WTC11 (cell line): ENCODE data around the gene NECTIN4. TPM values are rescaled to one million over a fixed set of nuclear protein-coding genes. Genes with fewer than 3 reads are reported as not detected.

ENCODE experiments used
- ATAC-seq: fragments of 200-7000 bp; cut with Tn5 transposase; 2 replicates; pipeline ENCODE4 v1.10.0; 2021; ENCODE audit warnings: mild to moderate bottlenecking, moderate library complexity
- CTCF ChIA-PET: fragments of 300-600 bp; sonication (Branson Sonifier 250); formaldehyde crosslinking; loops from one replicate; lab custom pipeline; 2021; ENCODE audit warnings: antibody characterized with exemption; lab: Charles Lee
- POLR2A ChIA-PET: fragments of 350-600 bp; sonication (Branson Sonifier 250); formaldehyde crosslinking; loops from one replicate; lab custom pipeline; 2021; ENCODE audit warnings: antibody characterized with exemption; lab: Charles Lee
- DNase-seq: peaks from one replicate; pipeline ENCODE4 v3.0.0; 2021; ENCODE audit warnings: low spot score
- H3K27ac Mint-ChIP-seq: 2 replicates; pipeline ENCODE4 v1.8.0; 2021; ENCODE audit warnings: mixed read lengths
- H3K27me3 Mint-ChIP-seq: 2 replicates; pipeline ENCODE4 v1.8.0; 2021; ENCODE audit warnings: low read depth, mild to moderate bottlenecking, moderate library complexity, mixed read lengths
- H3K36me3 Mint-ChIP-seq: 2 replicates; pipeline ENCODE4 v1.8.0; 2021; ENCODE audit warnings: mixed read lengths
- H3K4me1 Mint-ChIP-seq: 2 replicates; pipeline ENCODE4 v1.8.0; 2022; ENCODE audit warnings: mixed read lengths
- H3K4me3 Mint-ChIP-seq: 2 replicates; pipeline ENCODE4 v1.8.0; 2021; ENCODE audit warnings: mild to moderate bottlenecking, moderate library complexity, mixed read lengths
- H3K9me3 Mint-ChIP-seq: 2 replicates; pipeline ENCODE4 v1.8.0; 2021; ENCODE audit warnings: mixed read lengths
- ATF3 ChIP-seq: sonication (generic); formaldehyde crosslinking; conservative IDR thresholded peaks from 2 replicates; pipeline ENCODE4 v1.8.1; 2022; ENCODE audit warnings: mild to moderate bottlenecking, missing genetic modification reagents
- EMX1 ChIP-seq: fragments of 250-450 bp; sonication (Bioruptor Pico); IDR thresholded peaks from 2 replicates; pipeline ENCODE4 v1.8.0; 2021; ENCODE audit warnings: mild to moderate bottlenecking
- GTF2I ChIP-seq: fragments of 250-450 bp; sonication (Bioruptor Pico); conservative IDR thresholded peaks from 2 replicates; pipeline ENCODE4 v1.4.0; 2021; ENCODE audit warnings: mild to moderate bottlenecking
- KAT7 ChIP-seq: sonication (generic); formaldehyde crosslinking; IDR thresholded peaks from 2 replicates; pipeline ENCODE4 v1.8.1; 2023; ENCODE audit warnings: missing genetic modification reagents, mild to moderate bottlenecking, borderline replicate concordance
- MAX ChIP-seq: sonication (generic); formaldehyde crosslinking; IDR thresholded peaks from 2 replicates; pipeline ENCODE4 v1.8.0; 2022; ENCODE audit warnings: mild to moderate bottlenecking, missing genetic modification reagents
- NFATC4 ChIP-seq: fragments of 250-450 bp; sonication (Bioruptor Pico); IDR thresholded peaks from 2 replicates; pipeline ENCODE4 v1.9.0; 2021; ENCODE audit warnings: mild to moderate bottlenecking
- RORB ChIP-seq: fragments of 250-450 bp; sonication (Bioruptor Pico); IDR thresholded peaks from 2 replicates; pipeline ENCODE4 v1.9.0; 2021; ENCODE audit warnings: mild to moderate bottlenecking
- SMAD3 ChIP-seq: sonication (generic); formaldehyde crosslinking; IDR thresholded peaks from 2 replicates; pipeline ENCODE4 v1.8.0; 2022; ENCODE audit warnings: missing genetic modification reagents, mild to moderate bottlenecking, borderline replicate concordance
- TEAD4 ChIP-seq: sonication (generic); formaldehyde crosslinking; IDR thresholded peaks from 2 replicates; pipeline ENCODE4 v1.8.0; 2022; ENCODE audit warnings: mild to moderate bottlenecking, missing genetic modification reagents
- USF2 ChIP-seq: sonication (generic); formaldehyde crosslinking; IDR thresholded peaks from 2 replicates; pipeline ENCODE4 v1.8.1; 2023; ENCODE audit warnings: mild to moderate bottlenecking, missing genetic modification reagents, moderate library complexity
- ZBTB21 ChIP-seq: sonication (generic); formaldehyde crosslinking; IDR thresholded peaks from 2 replicates; pipeline ENCODE4 v1.8.1; 2023; ENCODE audit warnings: mild to moderate bottlenecking, missing genetic modification reagents, borderline replicate concordance
- ZNF121 ChIP-seq: sonication (generic); formaldehyde crosslinking; IDR thresholded peaks from 2 replicates; pipeline ENCODE4 v1.8.0; 2023; ENCODE audit warnings: missing genetic modification reagents
- ZNF219 ChIP-seq: sonication (generic); formaldehyde crosslinking; IDR thresholded peaks from 2 replicates; pipeline ENCODE4 v1.8.0; 2023; ENCODE audit warnings: missing genetic modification reagents, mild to moderate bottlenecking, borderline replicate concordance
- ZNF281 ChIP-seq: sonication (generic); formaldehyde crosslinking; IDR thresholded peaks from 2 replicates; pipeline ENCODE4 v1.8.0; 2023; ENCODE audit warnings: mild to moderate bottlenecking, missing genetic modification reagents
- total RNA-seq: library from RNA; stranded (reverse); gene quantifications from 3 replicates; pipeline ENCODE4 v1.2.3, GENCODE V29; 2021
- TF ChIP-seq, protein P1 (sequence below): fragments of 250-450 bp; sonication (Bioruptor Pico); IDR thresholded peaks from 2 replicates; pipeline ENCODE4 v1.9.0; 2021; ENCODE audit warnings: mild to moderate bottlenecking, borderline replicate concordance

NECTIN4 gene
- total RNA-seq, 1 experiment from 2014 or later = 1.7 TPM

- TF ChIP-seq RORB (CRISPR knock-in tag) (no peak), NFATC4 (no peak), KAT7 (no peak), EMX1 (CRISPR knock-in tag) (no peak), TEAD4 (CRISPR knock-in tag) (no peak), ZNF219 (CRISPR knock-in tag) (no peak), SMAD3 (no peak), MAX (CRISPR knock-in tag) (no peak)
- ATAC-seq (no peak), DNase-seq (no peak)
- H3K27ac Mint-ChIP-seq = no peak overlapping the region
- peaks cover 18% of the 10 kb centered on the region for H3K36me3 Mint-ChIP-seq
- H3K27me3 Mint-ChIP-seq = peaks cover 45% of the 10 kb centered on the region
- no peak overlapping the region for H3K4me3 Mint-ChIP-seq
- CTCF ChIA-PET = no interaction called here
- H3K9me3 Mint-ChIP-seq = peaks cover 26% of the 10 kb centered on the region
- peaks cover 14% of the 10 kb centered on the region for H3K4me1 Mint-ChIP-seq
- POLR2A ChIA-PET = interaction anchor here (0.5 kb wide), 1 partner anchor 17 kb away, joined by 5 read pairs; no protein-coding TSS in a partner anchor
Measured at GRCh38 chr1:161048949-161049722, 40.2 kb downstream of the NECTIN4 start.

DNA sequence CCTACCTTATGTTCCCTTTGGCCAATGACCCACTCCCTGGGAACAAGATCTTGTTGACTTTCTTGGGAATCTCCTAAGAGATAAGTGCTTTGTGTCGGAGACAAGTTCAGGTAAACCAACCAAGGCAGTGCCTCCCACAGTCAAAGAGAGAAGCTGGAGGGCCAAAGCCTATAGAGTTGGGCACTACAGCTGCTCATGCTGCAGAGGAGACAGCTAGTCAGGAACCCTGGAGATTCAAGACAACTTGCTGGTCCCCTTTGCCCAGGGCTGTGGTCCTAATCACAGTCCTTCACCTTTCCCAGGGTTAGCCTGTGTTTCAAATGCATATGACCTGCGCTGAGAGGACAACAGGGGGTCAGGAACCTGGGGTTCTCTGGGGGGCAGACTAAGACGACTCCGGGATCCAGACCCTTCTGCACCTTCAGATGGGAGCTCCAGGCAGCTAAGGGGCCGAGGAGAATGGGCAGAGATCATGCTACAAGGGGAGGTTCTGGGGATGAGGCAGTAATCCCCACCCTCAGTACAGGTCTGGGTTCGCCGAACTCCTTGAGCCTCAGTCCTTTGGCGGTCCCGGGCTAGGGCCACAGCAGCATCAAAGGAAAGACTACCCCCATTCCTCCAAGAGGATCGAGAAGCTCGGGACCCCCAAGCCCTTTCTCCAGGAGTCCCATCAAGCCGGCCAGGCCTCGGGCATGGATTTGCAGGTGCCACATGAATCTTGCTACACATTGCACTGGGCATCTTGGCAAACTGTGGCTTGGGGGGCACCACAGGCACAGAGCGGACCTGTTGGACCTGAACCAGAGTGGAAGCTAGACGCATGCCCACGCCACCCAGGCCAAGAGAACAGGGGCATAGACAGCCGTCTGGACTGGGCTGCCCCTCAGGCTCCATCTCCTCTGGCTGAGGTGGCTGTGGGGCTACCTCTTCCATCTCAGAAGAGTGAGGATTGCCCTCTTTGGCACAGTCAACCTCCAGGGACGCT is 41.6 kb downstream of the NECTIN4 start:
- DNase-seq = no peak

DNA sequence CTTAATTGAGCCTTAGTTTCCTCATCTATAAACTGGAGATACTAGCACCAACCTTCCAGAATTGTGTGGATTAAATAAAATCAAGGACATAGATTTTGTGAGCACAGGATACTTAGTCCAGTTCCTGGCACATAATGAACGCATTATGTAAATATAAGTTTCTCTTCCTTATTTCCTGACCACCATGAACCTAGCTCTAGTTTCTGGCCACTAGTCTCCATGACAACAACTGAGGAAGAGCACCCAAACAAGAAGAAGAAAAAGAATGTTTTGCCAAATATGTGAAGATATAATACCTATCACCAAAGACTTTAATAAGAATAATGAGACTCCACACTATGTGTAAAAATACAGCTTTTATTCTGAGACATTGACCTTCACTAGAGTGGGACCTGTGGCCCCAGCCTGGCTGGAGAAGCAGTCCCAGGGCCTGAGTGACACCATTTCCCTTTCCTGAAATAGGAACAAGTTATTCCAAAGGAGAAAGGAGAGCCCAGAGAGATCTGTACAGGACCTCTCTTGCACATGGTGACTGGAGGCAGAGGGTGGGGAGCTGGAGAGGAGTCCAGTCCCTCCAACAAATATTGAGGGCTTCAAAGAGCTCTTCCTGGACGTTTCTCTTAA is 42.6 kb downstream of the NECTIN4 start:
- ChIA-PET CTCF (interaction anchor here (0.9 to 2.4 kb wide), 6 partner anchors 8 to 59 kb away, joined by 3 to 21 read pairs (median 8); partner anchors contain the start of gene F11R), POLR2A (interaction anchor here (0.8 to 3.0 kb wide), 4 partner anchors 22 to 71 kb away, joined by 3 to 24 read pairs (median 10); partner anchors contain the start of genes ARHGAP30, F11R, NIT1 and PFDN2)
- ATAC-seq = no peak
- peaks cover 38% of the 10 kb centered on the region for H3K27me3 Mint-ChIP-seq
- peak overlapping the region; percentile 100 for H3K27ac Mint-ChIP-seq
- peaks cover 26% of the 10 kb centered on the region for H3K9me3 Mint-ChIP-seq
- H3K4me3 Mint-ChIP-seq = peak overlapping the region; percentile 97
- DNase-seq = no peak
- H3K4me1 Mint-ChIP-seq = peaks cover 24% of the 10 kb centered on the region
- peaks cover 32% of the 10 kb centered on the region for H3K36me3 Mint-ChIP-seq
- TF ChIP-seq SMAD3 = no peak
- TF ChIP-seq ATF3 (CRISPR knock-in tag) = no peak
- TF ChIP-seq, protein P1, sequence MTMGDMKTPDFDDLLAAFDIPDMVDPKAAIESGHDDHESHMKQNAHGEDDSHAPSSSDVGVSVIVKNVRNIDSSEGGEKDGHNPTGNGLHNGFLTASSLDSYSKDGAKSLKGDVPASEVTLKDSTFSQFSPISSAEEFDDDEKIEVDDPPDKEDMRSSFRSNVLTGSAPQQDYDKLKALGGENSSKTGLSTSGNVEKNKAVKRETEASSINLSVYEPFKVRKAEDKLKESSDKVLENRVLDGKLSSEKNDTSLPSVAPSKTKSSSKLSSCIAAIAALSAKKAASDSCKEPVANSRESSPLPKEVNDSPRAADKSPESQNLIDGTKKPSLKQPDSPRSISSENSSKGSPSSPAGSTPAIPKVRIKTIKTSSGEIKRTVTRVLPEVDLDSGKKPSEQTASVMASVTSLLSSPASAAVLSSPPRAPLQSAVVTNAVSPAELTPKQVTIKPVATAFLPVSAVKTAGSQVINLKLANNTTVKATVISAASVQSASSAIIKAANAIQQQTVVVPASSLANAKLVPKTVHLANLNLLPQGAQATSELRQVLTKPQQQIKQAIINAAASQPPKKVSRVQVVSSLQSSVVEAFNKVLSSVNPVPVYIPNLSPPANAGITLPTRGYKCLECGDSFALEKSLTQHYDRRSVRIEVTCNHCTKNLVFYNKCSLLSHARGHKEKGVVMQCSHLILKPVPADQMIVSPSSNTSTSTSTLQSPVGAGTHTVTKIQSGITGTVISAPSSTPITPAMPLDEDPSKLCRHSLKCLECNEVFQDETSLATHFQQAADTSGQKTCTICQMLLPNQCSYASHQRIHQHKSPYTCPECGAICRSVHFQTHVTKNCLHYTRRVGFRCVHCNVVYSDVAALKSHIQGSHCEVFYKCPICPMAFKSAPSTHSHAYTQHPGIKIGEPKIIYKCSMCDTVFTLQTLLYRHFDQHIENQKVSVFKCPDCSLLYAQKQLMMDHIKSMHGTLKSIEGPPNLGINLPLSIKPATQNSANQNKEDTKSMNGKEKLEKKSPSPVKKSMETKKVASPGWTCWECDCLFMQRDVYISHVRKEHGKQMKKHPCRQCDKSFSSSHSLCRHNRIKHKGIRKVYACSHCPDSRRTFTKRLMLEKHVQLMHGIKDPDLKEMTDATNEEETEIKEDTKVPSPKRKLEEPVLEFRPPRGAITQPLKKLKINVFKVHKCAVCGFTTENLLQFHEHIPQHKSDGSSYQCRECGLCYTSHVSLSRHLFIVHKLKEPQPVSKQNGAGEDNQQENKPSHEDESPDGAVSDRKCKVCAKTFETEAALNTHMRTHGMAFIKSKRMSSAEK (CRISPR knock-in tag) = no peak
- TF ChIP-seq ZNF121 (CRISPR knock-in tag) = no peak
- TF ChIP-seq ZNF281 = no peak
- TF ChIP-seq ZBTB21 (CRISPR knock-in tag) = no peak

More for the DNA sequence above, 41.6 kb downstream of the NECTIN4 start:
- peaks cover 38% of the 10 kb centered on the region for H3K27me3 Mint-ChIP-seq
- TF ChIP-seq GTF2I (CRISPR knock-in tag) = no peak
- no peak for TF ChIP-seq USF2 (CRISPR knock-in tag)
- ChIA-PET POLR2A (interaction anchor here (3.0 kb wide), 1 partner anchor 21 kb away, joined by 11 read pairs; the partner anchor contains the start of gene ARHGAP30), CTCF (interaction anchor here (0.6 to 1.1 kb wide), 3 partner anchors 9 to 49 kb away, joined by 3 to 5 read pairs (median 3); partner anchors contain the start of genes F11R and TSTD1)
- H3K4me3 Mint-ChIP-seq = no peak overlapping the region
- peaks cover 26% of the 10 kb centered on the region for H3K9me3 Mint-ChIP-seq
- no peak for ATAC-seq
- H3K4me1 Mint-ChIP-seq = peaks cover 17% of the 10 kb centered on the region
- no peak overlapping the region for H3K27ac Mint-ChIP-seq
- peaks cover 24% of the 10 kb centered on the region for H3K36me3 Mint-ChIP-seq
